Measurements from ENCODE around the gene CTXN3. TPM values are rescaled to one million over a fixed set of nuclear protein-coding genes. Genes with fewer than 3 reads are reported as not detected.

CTXN3 gene
- total RNA-seq, 3 donors from 2014 or later = not detected

- TF ChIP-seq POLR2AphosphoS5 (IDR thresholded peaks at IDR 0.05) (no peak), CTCF (IDR thresholded peaks at IDR 0.05) (no peak), POLR2A (IDR thresholded peaks at IDR 0.05) (no peak)
- DNase-seq (ENCODE audit: low spot score in 2 of 2) = no peak
- Histone ChIP-seq H3K27me3 (no peaks in the 10 kb centered on the region), H3K4me3 (no peak overlapping the region), H3K4me1 (no peaks in the 10 kb centered on the region), H3K9me3 (no peaks in the 10 kb centered on the region), H3K36me3 (no peaks in the 10 kb centered on the region), H3K27ac (no peak overlapping the region)
- intact Hi-C loops (cut with DNase I; ENCODE audit: low total_unique reads) = no loop called here
These were observed 46.4 kb upstream of the CTXN3 start for GRCh38 chr5:127602481-127602880.

DNA sequence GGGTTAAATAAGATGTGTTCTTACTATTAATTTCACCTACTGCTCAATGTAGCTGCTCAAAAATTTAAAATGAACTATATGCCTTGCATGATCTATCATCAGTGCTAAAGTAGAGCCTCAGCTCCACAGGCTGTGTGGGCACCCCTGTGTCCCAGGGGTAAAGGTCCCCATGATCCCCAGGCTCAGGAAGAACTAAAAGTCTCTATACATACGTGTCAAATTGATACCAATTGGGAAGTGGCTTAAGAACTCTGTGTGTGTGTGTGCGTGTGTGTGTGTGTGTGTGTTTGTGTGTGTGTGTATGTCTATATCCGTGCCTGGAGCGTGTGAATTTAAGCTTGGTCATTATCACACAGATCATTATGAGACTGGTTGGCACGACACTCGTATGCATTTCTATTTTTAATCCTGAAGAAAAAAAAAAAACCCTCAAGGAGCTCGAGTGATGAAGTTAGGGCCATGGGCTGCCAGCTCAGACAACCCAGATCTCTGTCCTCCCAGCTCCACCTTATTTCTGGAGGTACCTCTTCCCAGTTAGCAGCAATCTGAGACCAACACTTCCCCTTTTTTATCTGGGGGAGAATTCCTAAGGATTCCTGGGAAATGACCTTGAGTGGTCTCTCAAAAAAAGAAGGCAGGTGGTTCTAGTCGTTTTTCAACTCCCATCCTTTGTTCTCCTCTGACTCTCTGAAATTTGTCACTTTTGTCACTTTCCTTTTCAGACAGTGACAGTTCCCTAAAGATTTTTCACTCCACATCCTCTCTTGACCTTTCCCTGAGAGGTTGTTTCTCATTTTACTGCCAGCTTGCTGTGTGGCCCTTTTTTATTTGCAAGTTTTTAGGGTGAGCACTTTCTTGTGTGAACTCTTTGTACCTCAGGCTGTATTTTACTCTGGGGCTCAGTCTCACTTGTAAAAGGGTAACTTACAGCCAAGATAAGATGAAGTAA lies 45.7 kb upstream of the CTXN3 start:
- no peak overlapping the region for H3K4me3 ChIP-seq
- no peaks in the 10 kb centered on the region for H3K27me3 ChIP-seq
- no peak overlapping the region for H3K27ac ChIP-seq
- no peaks in the 10 kb centered on the region for H3K4me1 ChIP-seq
- TF ChIP-seq POLR2AphosphoS5 (IDR thresholded peaks at IDR 0.05) (no peak), POLR2A (IDR thresholded peaks at IDR 0.05) (no peak), CTCF (IDR thresholded peaks at IDR 0.05) (no peak)
- no peaks in the 10 kb centered on the region for H3K9me3 ChIP-seq
- no peak for DNase-seq (ENCODE audit: low spot score in 2 of 2)
- no peaks in the 10 kb centered on the region for H3K36me3 ChIP-seq
- intact Hi-C loops (cut with DNase I; ENCODE audit: low total_unique reads) = no loop called here

GRCh38 chr5:127608077-127608660 lies 40.7 kb upstream of the CTXN3 start:
- no peaks in the 10 kb centered on the region for H3K4me1 ChIP-seq
- H3K27ac ChIP-seq = no peak overlapping the region
- no peak overlapping the region for H3K4me3 ChIP-seq
- H3K9me3 ChIP-seq = no peaks in the 10 kb centered on the region
- H3K36me3 ChIP-seq = no peaks in the 10 kb centered on the region
- H3K27me3 ChIP-seq = no peaks in the 10 kb centered on the region
- intact Hi-C loops (cut with DNase I; ENCODE audit: low total_unique reads) = no loop called here
- TF ChIP-seq POLR2AphosphoS5 (IDR thresholded peaks at IDR 0.05) (no peak), CTCF (IDR thresholded peaks at IDR 0.05) (no peak), POLR2A (IDR thresholded peaks at IDR 0.05) (no peak)
- DNase-seq (ENCODE audit: low spot score in 2 of 2) = no peak

DNA sequence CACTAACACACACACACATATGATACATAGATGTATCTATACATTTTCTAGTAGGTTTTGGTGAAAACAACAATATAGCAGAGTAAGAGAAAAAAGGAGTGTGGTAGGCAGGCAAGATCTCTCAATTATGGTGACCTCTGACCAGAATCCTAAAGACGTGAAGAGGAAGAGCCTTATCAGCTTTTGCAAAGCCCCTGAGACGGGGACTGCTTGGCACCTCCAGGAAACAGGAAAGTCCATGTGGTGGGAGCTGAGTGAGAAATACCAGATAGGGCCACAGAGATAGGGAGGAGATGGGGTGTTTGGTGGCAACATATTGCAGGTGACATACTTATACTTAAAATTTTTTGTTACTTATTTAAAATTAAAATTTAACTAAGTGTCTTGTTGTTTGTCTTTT lies 39.9 kb upstream of the CTXN3 start:
- intact Hi-C loops (cut with DNase I; ENCODE audit: low total_unique reads) = no loop called here
- H3K27ac ChIP-seq = no peak overlapping the region
- DNase-seq (ENCODE audit: low spot score in 2 of 2) = no peak
- H3K9me3 ChIP-seq = no peaks in the 10 kb centered on the region
- H3K27me3 ChIP-seq = no peaks in the 10 kb centered on the region
- no peaks in the 10 kb centered on the region for H3K36me3 ChIP-seq
- TF ChIP-seq POLR2A (IDR thresholded peaks at IDR 0.05) (no peak), POLR2AphosphoS5 (IDR thresholded peaks at IDR 0.05) (no peak), CTCF (IDR thresholded peaks at IDR 0.05) (no peak)
- H3K4me1 ChIP-seq = no peaks in the 10 kb centered on the region
- H3K4me3 ChIP-seq = no peak overlapping the region

GRCh38 chr5:127609957-127610356 lies 38.9 kb upstream of the CTXN3 start:
- intact Hi-C loops (cut with DNase I; ENCODE audit: low total_unique reads) = no loop called here
- Histone ChIP-seq H3K27me3 (no peaks in the 10 kb centered on the region), H3K9me3 (no peaks in the 10 kb centered on the region), H3K4me1 (no peaks in the 10 kb centered on the region), H3K27ac (no peak overlapping the region), H3K36me3 (no peaks in the 10 kb centered on the region), H3K4me3 (no peak overlapping the region)
- no peak for DNase-seq (ENCODE audit: low spot score in 2 of 2)
- no peak for TF ChIP-seq CTCF (IDR thresholded peaks at IDR 0.05)
- TF ChIP-seq POLR2AphosphoS5 (IDR thresholded peaks at IDR 0.05) = no peak
- no peak for TF ChIP-seq POLR2A (IDR thresholded peaks at IDR 0.05)
